Neural cell (in vitro differentiated cells): ENCODE data around the gene ADPRHL1. TPM values are rescaled to one million over a fixed set of nuclear protein-coding genes. Genes with fewer than 3 reads are reported as not detected.

Source experiments
- H2AFZ ChIP-seq: fragments of 200-600, 300-800 bp; sonication (generic), shearing (Covaris generic); 2 replicates; pipeline ENCODE4 v1.6.0; 2014; ENCODE audit warnings: low read depth, mild to moderate bottlenecking, antibody characterized with exemption, low read length, moderate library complexity
- H3F3A ChIP-seq: fragments of 200-600 bp; shearing (Covaris generic); 2 replicates; pipeline ENCODE4 v1.6.1; 2016; ENCODE audit warnings: mild to moderate bottlenecking, moderate library complexity, mixed read lengths, antibody characterized with exemption, low read length; ENCODE audit not compliant: insufficient read depth, poor library complexity, severe bottlenecking
- H3K27ac ChIP-seq: fragments of 200-600, 300-800 bp; sonication (generic), shearing (Covaris generic); 2 replicates; pipeline ENCODE4 v1.5.1; 2014; ENCODE audit warnings: mild to moderate bottlenecking, low read length, moderate library complexity
- H3K27me3 ChIP-seq: fragments of 300-800, 200-600 bp; sonication (generic), shearing (Covaris generic); 2 replicates; pipeline ENCODE4 v1.6.0; 2014; ENCODE audit warnings: mild to moderate bottlenecking, low read depth, low read length, moderate library complexity; ENCODE audit not compliant: insufficient read depth
- H3K36me3 ChIP-seq: fragments of 300-800, 200-600 bp; sonication (generic), shearing (Covaris generic); 2 replicates; pipeline ENCODE4 v1.5.1; 2014; ENCODE audit warnings: mild to moderate bottlenecking, antibody characterized with exemption, low read length, moderate library complexity; ENCODE audit not compliant: insufficient read depth
- H3K4me2 ChIP-seq: fragments of 300-800, 200-600 bp; sonication (generic), shearing (Covaris generic); 2 replicates; pipeline ENCODE4 v1.6.0; 2014; ENCODE audit warnings: mild to moderate bottlenecking, low read length
- H3K4me3 ChIP-seq: fragments of 300-800, 200-600 bp; sonication (generic), shearing (Covaris generic); 2 replicates; pipeline ENCODE4 v1.5.1; 2014; ENCODE audit warnings: mild to moderate bottlenecking, low read length, moderate library complexity
- H3K79me2 ChIP-seq: fragments of 200-600 bp; shearing (Covaris generic); replicated peaks from 2 replicates; pipeline ENCODE4 v1.6.0; 2014; ENCODE audit warnings: mild to moderate bottlenecking, low read length, moderate library complexity; ENCODE audit not compliant: insufficient read depth
- H3K9ac ChIP-seq: fragments of 300-800, 200-600 bp; sonication (generic), shearing (Covaris generic); 2 replicates; pipeline ENCODE4 v1.6.1; 2016; ENCODE audit warnings: mild to moderate bottlenecking, low read length, mixed read lengths
- H3K9me2 ChIP-seq: fragments of 200-600 bp; shearing (Covaris generic); 2 replicates; pipeline ENCODE4 v1.6.1; 2016; ENCODE audit warnings: mild to moderate bottlenecking, low read length, mixed read lengths; ENCODE audit not compliant: insufficient read depth
- H3K9me3 ChIP-seq: fragments of 200-600, 300-800 bp; sonication (generic), shearing (Covaris generic); 2 replicates; pipeline ENCODE4 v1.6.1; 2016; ENCODE audit warnings: mild to moderate bottlenecking, mixed run types, low read length, moderate library complexity, mixed read lengths
- H4K20me1 ChIP-seq: fragments of 200-600 bp; shearing (Covaris generic); 2 replicates; pipeline ENCODE4 v1.6.1; 2016; ENCODE audit warnings: mild to moderate bottlenecking, mixed run types; ENCODE audit not compliant: insufficient read depth
- EP300 ChIP-seq: fragments of 450-650 bp; conservative IDR thresholded peaks from 2 replicates; pipeline ENCODE4 v1.6.1; 2014; ENCODE audit warnings: antibody characterized with exemption, mild to moderate bottlenecking, moderate library complexity; ENCODE audit not compliant: poor library complexity, severe bottlenecking
- EZH2 ChIP-seq: fragments of 200-600, 300-800 bp; shearing (Covaris generic), sonication (generic); IDR thresholded peaks from 2 replicates; pipeline ENCODE4 v1.6.1; 2014; ENCODE audit warnings: antibody characterized with exemption, low read length, borderline replicate concordance, mild to moderate bottlenecking; ENCODE audit not compliant: insufficient read depth, poor library complexity, severe bottlenecking
- MXI1 ChIP-seq: fragments of 450-650 bp; conservative IDR thresholded peaks from 2 replicates; pipeline ENCODE4 v1.6.1; 2014; ENCODE audit warnings: antibody characterized with exemption, mild to moderate bottlenecking; ENCODE audit not compliant: poor library complexity, severe bottlenecking
- POLR2AphosphoS5 ChIP-seq: IDR thresholded peaks from 2 replicates; pipeline ENCODE4 v1.6.1; 2012
- RAD21 ChIP-seq: fragments of 450-650 bp; conservative IDR thresholded peaks from 2 replicates; pipeline ENCODE4 v1.6.1; 2014; ENCODE audit warnings: antibody characterized with exemption, mild to moderate bottlenecking, moderate library complexity
- SMC3 ChIP-seq: fragments of 450-650 bp; conservative IDR thresholded peaks from 2 replicates; pipeline ENCODE4 v1.6.1; 2014; ENCODE audit warnings: antibody characterized with exemption, mild to moderate bottlenecking, moderate library complexity; ENCODE audit not compliant: poor library complexity
- TAF1 ChIP-seq: IDR thresholded peaks from 2 replicates; pipeline ENCODE4 v1.6.1; 2012; ENCODE audit warnings: low read depth
- polyA plus RNA-seq: library from polyadenylated mRNA; depleted of rRNA; stranded (reverse); fragments of >200 nt; gene quantifications from 2 replicates; pipeline ENCODE4 v1.2.3, GENCODE V29; 2014
- TF ChIP-seq, protein P1 (sequence below): fragments of 450-650 bp; IDR thresholded peaks from 2 replicates; pipeline ENCODE4 v1.5.1; 2014; ENCODE audit warnings: antibody characterized with exemption, mild to moderate bottlenecking, moderate library complexity; ENCODE audit not compliant: poor library complexity, severe bottlenecking
- TF ChIP-seq, protein P2 (sequence below): IDR thresholded peaks from 2 replicates; pipeline ENCODE4 v1.6.1; 2012; ENCODE audit warnings: borderline replicate concordance

The ADPRHL1 gene
- polyA plus RNA-seq, 1 donor from 2014 or later: 1.1 TPM

GRCh38 chr13:113431171-113431570 is 22.1 kb downstream of the ADPRHL1 start:
- H3K36me3 ChIP-seq: no peaks in the 10 kb centered on the region
- no peaks in the 10 kb centered on the region for H3K9me3 ChIP-seq
- no peaks in the 10 kb centered on the region for H3K9me2 ChIP-seq
- H3K9ac ChIP-seq: no peak overlapping the region
- H3K79me2 ChIP-seq: no peaks in the 10 kb centered on the region
- H3F3A ChIP-seq: no peaks in the 10 kb centered on the region
- no peak overlapping the region for H3K27ac ChIP-seq
- H4K20me1 ChIP-seq: no peaks in the 10 kb centered on the region
- H2AFZ ChIP-seq: no peak overlapping the region
- no peak overlapping the region for H3K4me3 ChIP-seq
- TF ChIP-seq, protein P1, sequence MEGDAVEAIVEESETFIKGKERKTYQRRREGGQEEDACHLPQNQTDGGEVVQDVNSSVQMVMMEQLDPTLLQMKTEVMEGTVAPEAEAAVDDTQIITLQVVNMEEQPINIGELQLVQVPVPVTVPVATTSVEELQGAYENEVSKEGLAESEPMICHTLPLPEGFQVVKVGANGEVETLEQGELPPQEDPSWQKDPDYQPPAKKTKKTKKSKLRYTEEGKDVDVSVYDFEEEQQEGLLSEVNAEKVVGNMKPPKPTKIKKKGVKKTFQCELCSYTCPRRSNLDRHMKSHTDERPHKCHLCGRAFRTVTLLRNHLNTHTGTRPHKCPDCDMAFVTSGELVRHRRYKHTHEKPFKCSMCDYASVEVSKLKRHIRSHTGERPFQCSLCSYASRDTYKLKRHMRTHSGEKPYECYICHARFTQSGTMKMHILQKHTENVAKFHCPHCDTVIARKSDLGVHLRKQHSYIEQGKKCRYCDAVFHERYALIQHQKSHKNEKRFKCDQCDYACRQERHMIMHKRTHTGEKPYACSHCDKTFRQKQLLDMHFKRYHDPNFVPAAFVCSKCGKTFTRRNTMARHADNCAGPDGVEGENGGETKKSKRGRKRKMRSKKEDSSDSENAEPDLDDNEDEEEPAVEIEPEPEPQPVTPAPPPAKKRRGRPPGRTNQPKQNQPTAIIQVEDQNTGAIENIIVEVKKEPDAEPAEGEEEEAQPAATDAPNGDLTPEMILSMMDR: no peak
- TF ChIP-seq EP300 (no peak), MXI1 (no peak), SMC3 (no peak), EZH2 (no peak)
- H3K4me2 ChIP-seq: no peak overlapping the region
- H3K27me3 ChIP-seq: no peaks in the 10 kb centered on the region

DNA sequence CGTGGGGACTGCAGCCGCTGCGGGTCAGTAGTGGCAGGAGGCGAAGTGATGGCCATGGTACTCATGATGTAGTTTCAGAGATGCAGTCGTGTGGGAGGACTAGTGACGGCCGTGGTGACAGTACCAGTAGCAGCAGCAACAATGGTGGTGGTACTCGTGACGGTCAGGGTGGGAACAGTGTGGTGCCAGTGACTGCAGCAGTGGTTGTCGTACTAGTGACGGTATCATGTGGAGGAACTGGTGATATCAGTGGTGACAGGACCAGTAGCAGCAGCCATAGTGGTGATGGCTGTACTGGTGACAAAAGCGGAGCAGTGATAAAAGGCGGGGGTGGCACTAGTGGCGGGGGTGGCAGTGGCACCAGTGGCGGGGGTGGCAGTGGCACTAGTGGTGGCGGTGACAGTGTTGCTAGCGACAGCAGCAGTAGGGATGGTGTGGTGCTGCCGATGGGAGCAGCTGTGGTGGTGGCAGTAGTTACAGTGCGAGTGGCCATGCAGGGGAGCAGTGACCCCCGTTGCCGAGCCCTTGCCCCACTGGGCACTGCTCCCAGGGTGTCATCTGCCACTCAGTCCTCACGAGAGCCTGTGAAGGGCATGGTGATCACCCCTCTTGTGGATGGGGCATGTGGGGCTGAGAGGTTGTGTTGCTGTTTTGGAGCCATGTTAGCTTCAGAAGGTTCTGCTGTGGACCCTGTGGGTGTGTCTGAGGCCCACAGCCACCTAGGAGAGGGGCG is 22.7 kb downstream of the ADPRHL1 start:
- no peak overlapping the region for H3K27ac ChIP-seq
- H3K27me3 ChIP-seq: no peaks in the 10 kb centered on the region
- H3K4me2 ChIP-seq: no peak overlapping the region
- no peak overlapping the region for H3K9ac ChIP-seq
- no peak overlapping the region for H2AFZ ChIP-seq
- H3K36me3 ChIP-seq: no peaks in the 10 kb centered on the region
- no peak overlapping the region for H3K4me3 ChIP-seq
- H3K9me2 ChIP-seq: no peaks in the 10 kb centered on the region
- H3F3A ChIP-seq: no peaks in the 10 kb centered on the region
- H3K9me3 ChIP-seq: no peaks in the 10 kb centered on the region
- no peaks in the 10 kb centered on the region for H3K79me2 ChIP-seq
- no peaks in the 10 kb centered on the region for H4K20me1 ChIP-seq
- TF ChIP-seq EZH2: no peak
- TF ChIP-seq TAF1: no peak
- TF ChIP-seq MXI1: no peak
- TF ChIP-seq, protein P1: no peak
- TF ChIP-seq SMC3: no peak
- TF ChIP-seq RAD21: no peak
- TF ChIP-seq, protein P2, sequence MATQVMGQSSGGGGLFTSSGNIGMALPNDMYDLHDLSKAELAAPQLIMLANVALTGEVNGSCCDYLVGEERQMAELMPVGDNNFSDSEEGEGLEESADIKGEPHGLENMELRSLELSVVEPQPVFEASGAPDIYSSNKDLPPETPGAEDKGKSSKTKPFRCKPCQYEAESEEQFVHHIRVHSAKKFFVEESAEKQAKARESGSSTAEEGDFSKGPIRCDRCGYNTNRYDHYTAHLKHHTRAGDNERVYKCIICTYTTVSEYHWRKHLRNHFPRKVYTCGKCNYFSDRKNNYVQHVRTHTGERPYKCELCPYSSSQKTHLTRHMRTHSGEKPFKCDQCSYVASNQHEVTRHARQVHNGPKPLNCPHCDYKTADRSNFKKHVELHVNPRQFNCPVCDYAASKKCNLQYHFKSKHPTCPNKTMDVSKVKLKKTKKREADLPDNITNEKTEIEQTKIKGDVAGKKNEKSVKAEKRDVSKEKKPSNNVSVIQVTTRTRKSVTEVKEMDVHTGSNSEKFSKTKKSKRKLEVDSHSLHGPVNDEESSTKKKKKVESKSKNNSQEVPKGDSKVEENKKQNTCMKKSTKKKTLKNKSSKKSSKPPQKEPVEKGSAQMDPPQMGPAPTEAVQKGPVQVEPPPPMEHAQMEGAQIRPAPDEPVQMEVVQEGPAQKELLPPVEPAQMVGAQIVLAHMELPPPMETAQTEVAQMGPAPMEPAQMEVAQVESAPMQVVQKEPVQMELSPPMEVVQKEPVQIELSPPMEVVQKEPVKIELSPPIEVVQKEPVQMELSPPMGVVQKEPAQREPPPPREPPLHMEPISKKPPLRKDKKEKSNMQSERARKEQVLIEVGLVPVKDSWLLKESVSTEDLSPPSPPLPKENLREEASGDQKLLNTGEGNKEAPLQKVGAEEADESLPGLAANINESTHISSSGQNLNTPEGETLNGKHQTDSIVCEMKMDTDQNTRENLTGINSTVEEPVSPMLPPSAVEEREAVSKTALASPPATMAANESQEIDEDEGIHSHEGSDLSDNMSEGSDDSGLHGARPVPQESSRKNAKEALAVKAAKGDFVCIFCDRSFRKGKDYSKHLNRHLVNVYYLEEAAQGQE: no peak
- no peak for TF ChIP-seq EP300
- no peak for TF ChIP-seq POLR2AphosphoS5
